Fibroblast of villous mesenchyme (primary cell): ENCODE results near the gene KRT13. TPM values are rescaled to one million over a fixed set of nuclear protein-coding genes. Genes with fewer than 3 reads are reported as not detected.
A peak's percentile ranks its signal among the peaks of the same experiment; 100 is the strongest.

ENCODE experiments used
- DNase-seq: peaks from one replicate; pipeline ENCODE4 v3.0.0-alpha.2; 2010; ENCODE audit warnings: low read depth
- H3K4me3 ChIP-seq: 2 replicates; pipeline ENCODE4 v1.5.1; 2011; ENCODE audit warnings: low read depth, mild to moderate bottlenecking, low read length
- total RNA-seq: library from RNA; depleted of rRNA; stranded (reverse); fragments of >200 nt; gene quantifications from 2 replicates; pipeline ENCODE4 v1.2.3, GENCODE V29; 2012
- TF ChIP-seq, protein P1 (sequence below): IDR thresholded peaks from 2 replicates; pipeline ENCODE4 v1.5.1; 2012; ENCODE audit warnings: low read depth, mild to moderate bottlenecking, low read length; ENCODE audit not compliant: insufficient read depth

Gene KRT13
- total RNA-seq, 1 donor = not detected

- TF ChIP-seq, protein P1, sequence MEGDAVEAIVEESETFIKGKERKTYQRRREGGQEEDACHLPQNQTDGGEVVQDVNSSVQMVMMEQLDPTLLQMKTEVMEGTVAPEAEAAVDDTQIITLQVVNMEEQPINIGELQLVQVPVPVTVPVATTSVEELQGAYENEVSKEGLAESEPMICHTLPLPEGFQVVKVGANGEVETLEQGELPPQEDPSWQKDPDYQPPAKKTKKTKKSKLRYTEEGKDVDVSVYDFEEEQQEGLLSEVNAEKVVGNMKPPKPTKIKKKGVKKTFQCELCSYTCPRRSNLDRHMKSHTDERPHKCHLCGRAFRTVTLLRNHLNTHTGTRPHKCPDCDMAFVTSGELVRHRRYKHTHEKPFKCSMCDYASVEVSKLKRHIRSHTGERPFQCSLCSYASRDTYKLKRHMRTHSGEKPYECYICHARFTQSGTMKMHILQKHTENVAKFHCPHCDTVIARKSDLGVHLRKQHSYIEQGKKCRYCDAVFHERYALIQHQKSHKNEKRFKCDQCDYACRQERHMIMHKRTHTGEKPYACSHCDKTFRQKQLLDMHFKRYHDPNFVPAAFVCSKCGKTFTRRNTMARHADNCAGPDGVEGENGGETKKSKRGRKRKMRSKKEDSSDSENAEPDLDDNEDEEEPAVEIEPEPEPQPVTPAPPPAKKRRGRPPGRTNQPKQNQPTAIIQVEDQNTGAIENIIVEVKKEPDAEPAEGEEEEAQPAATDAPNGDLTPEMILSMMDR = peak; percentile 83
- H3K4me3 ChIP-seq = no peak overlapping the region
- DNase-seq = peak; percentile 89
Measured at GRCh38 chr17:41548844-41549595, 43.6 kb upstream of the KRT13 start.

DNA sequence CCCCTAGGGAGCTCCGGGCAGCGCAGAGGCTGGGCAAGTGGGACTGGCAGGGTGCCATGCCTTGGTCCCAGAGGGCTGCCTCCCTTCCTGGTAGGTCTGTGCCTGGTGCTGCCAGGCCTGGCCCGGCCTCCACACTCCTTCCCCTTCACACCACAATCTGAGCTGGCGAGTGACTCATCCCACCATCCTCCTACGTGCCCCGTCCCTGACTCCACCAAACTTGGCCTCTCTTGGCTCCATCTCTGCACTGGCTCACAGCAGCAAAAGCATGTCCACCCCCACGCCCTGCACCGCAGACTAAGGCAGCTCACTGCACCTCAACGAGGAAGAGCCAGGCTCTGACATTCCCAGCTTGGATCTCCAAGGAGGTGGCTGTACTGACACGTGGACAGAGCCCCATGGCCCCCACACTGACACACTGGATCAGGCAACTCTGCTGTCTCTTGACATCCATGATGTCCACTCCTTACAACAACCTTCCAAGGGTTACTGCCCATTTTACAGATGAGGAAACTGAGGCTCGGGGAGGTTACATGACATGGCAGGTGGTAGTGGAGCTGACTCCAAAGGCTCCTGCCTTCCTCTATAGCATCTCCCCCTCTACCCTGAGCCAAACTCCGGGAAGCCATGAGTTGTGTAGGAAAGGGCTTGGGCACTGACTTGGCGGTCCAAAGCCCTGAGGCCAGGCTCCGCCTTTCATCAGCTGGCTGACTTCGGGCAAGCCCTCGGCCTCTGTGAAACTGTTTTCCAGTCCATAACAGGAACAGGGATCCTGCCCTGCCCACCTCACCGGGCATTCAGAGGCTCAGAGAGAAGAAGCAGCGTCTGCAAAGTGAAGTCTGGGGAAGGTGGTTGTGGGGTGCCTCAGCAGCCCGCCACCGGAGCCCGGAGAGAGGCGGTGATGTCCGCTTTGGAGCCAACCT is 42.8 kb upstream of the KRT13 start:
- TF ChIP-seq, protein P1 = no peak
- peak; percentile 93 for DNase-seq
- H3K4me3 ChIP-seq = no peak overlapping the region

DNA sequence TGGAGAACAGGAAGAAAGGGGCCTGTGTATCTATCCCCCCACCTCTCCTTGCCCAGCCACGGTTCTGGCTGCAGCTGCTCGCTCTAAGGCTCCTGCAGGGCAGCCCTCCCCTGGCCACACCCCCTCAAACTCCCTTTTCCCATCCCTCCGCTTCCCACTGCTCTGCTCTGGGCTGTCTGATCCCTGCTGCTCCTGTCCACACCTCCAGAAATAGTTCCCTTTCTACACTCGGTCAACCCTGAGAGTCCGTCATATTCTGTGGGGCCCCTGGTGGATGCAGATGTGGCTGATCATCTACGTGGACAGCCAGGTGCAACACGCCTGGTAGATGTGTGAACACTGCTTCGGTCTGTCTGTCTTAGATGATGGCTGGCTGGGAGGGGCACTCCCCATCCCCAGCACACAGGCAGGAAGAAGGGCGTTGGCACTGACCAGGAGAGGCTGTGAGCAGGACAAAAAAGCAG is 42.0 kb upstream of the KRT13 start:
- H3K4me3 ChIP-seq = no peak overlapping the region
- TF ChIP-seq, protein P1 = no peak
- DNase-seq = no peak

GRCh38 chr17:41546819-41547218 is 41.4 kb upstream of the KRT13 start:
- no peak for DNase-seq
- H3K4me3 ChIP-seq = no peak overlapping the region
- TF ChIP-seq, protein P1 = no peak

- TF ChIP-seq, protein P1 = no peak
- no peak for DNase-seq
- H3K4me3 ChIP-seq = no peak overlapping the region
Measured at GRCh38 chr17:41545829-41546410, 40.5 kb upstream of the KRT13 start.

GRCh38 chr17:41544935-41545334 is 39.5 kb upstream of the KRT13 start:
- H3K4me3 ChIP-seq = no peak overlapping the region
- TF ChIP-seq, protein P1 = no peak
- no peak for DNase-seq
